HepG2 (cell line): Measurements from ENCODE around the gene AIF1. TPM values are rescaled to one million over a fixed set of nuclear protein-coding genes. Genes with fewer than 3 reads are reported as not detected.

Source experiments
- ELF1 ChIP-seq: sonication (generic); formaldehyde crosslinking; IDR thresholded peaks from 2 replicates; pipeline ENCODE4 v1.4.0; 2020; ENCODE audit warnings: missing genetic modification reagents
- GPN1 ChIP-seq: sonication (generic); formaldehyde crosslinking; IDR thresholded peaks from 2 replicates; pipeline ENCODE4 v1.5.1; 2020; ENCODE audit warnings: missing genetic modification reagents, borderline replicate concordance
- JUNB ChIP-seq: sonication (generic); formaldehyde crosslinking; IDR thresholded peaks from 2 replicates; pipeline ENCODE4 v1.8.0; 2022; ENCODE audit warnings: missing genetic modification reagents, mild to moderate bottlenecking, borderline replicate concordance
- KAT2B ChIP-seq: fragments of 150-350 bp; IDR thresholded peaks from 2 replicates; pipeline ENCODE4 v1.6.1; 2014; ENCODE audit warnings: low read depth, low read length, borderline replicate concordance
- KDM5B ChIP-seq: sonication (generic); formaldehyde crosslinking; IDR thresholded peaks from 2 replicates; pipeline ENCODE4 v1.4.0; 2020; ENCODE audit warnings: missing genetic modification reagents, mild to moderate bottlenecking, borderline replicate concordance
- RELA ChIP-seq: sonication (generic); formaldehyde crosslinking; IDR thresholded peaks from 2 replicates; pipeline ENCODE4 v1.4.0; 2020; ENCODE audit warnings: missing genetic modification reagents
- REXO4 ChIP-seq: sonication (generic); formaldehyde crosslinking; IDR thresholded peaks from 2 replicates; pipeline ENCODE4 v1.8.0; 2022; ENCODE audit warnings: missing genetic modification reagents, mild to moderate bottlenecking, borderline replicate concordance
- RXRB ChIP-seq: IDR thresholded peaks from 2 replicates; pipeline ENCODE4 v1.6.1; 2016; ENCODE audit warnings: borderline replicate concordance, missing genetic modification reagents, missing compliant biosample characterization
- TAF15 ChIP-seq: fragments of 200-400 bp; formaldehyde crosslinking; IDR thresholded peaks from one replicate; pipeline ENCODE4 v1.6.1; 2018; ENCODE audit warnings: mild to moderate bottlenecking, low read depth, low read length; ENCODE audit not compliant: poor library complexity, severe bottlenecking
- TFDP2 ChIP-seq: sonication (generic); formaldehyde crosslinking; IDR thresholded peaks from 2 replicates; pipeline ENCODE4 v1.4.0; 2020; ENCODE audit warnings: missing genetic modification reagents
- ZIK1 ChIP-seq: sonication (generic); formaldehyde crosslinking; IDR thresholded peaks from 2 replicates; pipeline ENCODE4 v1.5.0; 2020; ENCODE audit warnings: mild to moderate bottlenecking, low read depth, missing genetic modification reagents, borderline replicate concordance
- ZMYM3 ChIP-seq: sonication (generic); formaldehyde crosslinking; IDR thresholded peaks from 2 replicates; pipeline ENCODE4 v1.5.1; 2020; ENCODE audit warnings: mild to moderate bottlenecking, missing genetic modification reagents
- ZNF160 ChIP-seq: sonication (generic); formaldehyde crosslinking; IDR thresholded peaks from 2 replicates; pipeline ENCODE4 v1.8.0; 2022; ENCODE audit warnings: mild to moderate bottlenecking, inconsistent platforms, missing genetic modification reagents
- ZNF318 ChIP-seq: sonication (generic); formaldehyde crosslinking; IDR thresholded peaks from 2 replicates; pipeline ENCODE4 v1.4.0; 2020; ENCODE audit warnings: mild to moderate bottlenecking, missing genetic modification reagents
- ZNF451 ChIP-seq: sonication (generic); formaldehyde crosslinking; IDR thresholded peaks from 2 replicates; pipeline ENCODE4 v1.5.0; 2020; ENCODE audit warnings: mild to moderate bottlenecking, missing genetic modification reagents
- ZNF615 ChIP-seq: sonication (generic); formaldehyde crosslinking; IDR thresholded peaks from 2 replicates; pipeline ENCODE4 v1.5.0; 2020; ENCODE audit warnings: mild to moderate bottlenecking, missing genetic modification reagents, borderline replicate concordance
- polyA plus RNA-seq, 8 experiments: library from polyadenylated mRNA; depleted of rRNA in 3 of 8; stranded (reverse) in 7 of 8; unstranded in 1 of 8; fragments of >200 nt; fragmentation: Illumina TruSeq in 4 of 8; extraction: Trizol in 4 of 8; gene quantifications; 2 replicates each; pipeline versions ENCODE4 v1.2.1 to v1.2.3, GENCODE V29; 2011 to 2016; ENCODE audit warnings: low read depth in 4 of 8, missing spikeins in 1 of 8, mixed read lengths in 1 of 8; ENCODE audit not compliant: insufficient read depth in 1 of 8
- total RNA-seq, 5 experiments: library from RNA; depleted of rRNA; stranded (reverse); fragments of >200 nt; fragmentation: Illumina TruSeq; extraction: Trizol; gene quantifications; 2 replicates each; pipeline ENCODE4 v1.2.3, GENCODE V29; 2016; ENCODE audit warnings: low read depth in 1 of 5
- TF ChIP-seq, protein P1 (sequence below): sonication (generic); formaldehyde crosslinking; conservative IDR thresholded peaks from 2 replicates; pipeline ENCODE4 v1.4.0; 2020; ENCODE audit warnings: missing genetic modification reagents

AIF1 gene
- total and polyA plus RNA-seq, 2 of the 13 experiments (the other 11 are each of a cell fraction or from before 2014, with no cell fraction given): 1.5 TPM; not detected in 1

DNA sequence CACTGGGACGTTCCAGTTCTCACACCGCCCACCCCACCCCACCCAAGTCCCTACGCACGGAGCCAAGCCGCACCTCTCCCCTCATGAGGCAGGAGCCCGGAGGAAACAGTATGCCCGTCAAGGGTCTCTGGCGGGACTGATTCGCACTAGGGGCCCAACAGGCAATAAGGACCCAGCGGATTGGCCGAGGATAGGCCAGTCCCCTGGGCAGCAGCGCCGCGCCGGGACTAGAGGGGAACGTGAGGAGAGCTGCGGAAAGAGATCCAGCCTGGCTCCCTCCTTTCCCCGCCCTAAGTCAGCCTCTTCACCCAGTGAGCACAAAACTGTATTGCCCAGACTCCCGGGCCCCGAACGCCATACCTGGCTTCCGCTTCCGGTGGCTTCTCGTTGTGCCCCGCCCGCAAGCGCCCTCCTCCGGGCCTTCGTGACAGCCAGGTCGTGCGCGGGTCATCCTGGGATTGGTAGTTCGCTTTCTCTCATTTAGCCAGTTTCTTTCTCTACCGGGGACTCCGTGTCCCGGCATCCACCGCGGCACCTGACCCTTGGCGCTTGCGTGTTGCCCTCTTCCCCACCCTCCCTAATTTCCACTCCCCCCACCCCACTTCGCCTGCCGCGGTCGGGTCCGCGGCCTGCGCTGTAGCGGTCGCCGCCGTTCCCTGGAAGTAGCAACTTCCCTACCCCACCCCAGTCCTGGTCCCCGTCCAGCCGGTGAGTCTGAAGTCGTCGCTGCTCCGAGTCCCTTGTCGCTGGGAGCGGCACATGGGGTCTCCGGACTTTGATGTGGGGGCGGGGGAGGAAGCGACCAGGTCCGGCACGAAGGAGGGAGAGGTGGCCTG lies 50.7 kb downstream of the AIF1 start, which contains the start of gene CSNK2B (continued):
- no peak for TF ChIP-seq JUNB (CRISPR knock-in tag)
- TF ChIP-seq ZNF615 (CRISPR knock-in tag): no peak
- TF ChIP-seq, protein P1, sequence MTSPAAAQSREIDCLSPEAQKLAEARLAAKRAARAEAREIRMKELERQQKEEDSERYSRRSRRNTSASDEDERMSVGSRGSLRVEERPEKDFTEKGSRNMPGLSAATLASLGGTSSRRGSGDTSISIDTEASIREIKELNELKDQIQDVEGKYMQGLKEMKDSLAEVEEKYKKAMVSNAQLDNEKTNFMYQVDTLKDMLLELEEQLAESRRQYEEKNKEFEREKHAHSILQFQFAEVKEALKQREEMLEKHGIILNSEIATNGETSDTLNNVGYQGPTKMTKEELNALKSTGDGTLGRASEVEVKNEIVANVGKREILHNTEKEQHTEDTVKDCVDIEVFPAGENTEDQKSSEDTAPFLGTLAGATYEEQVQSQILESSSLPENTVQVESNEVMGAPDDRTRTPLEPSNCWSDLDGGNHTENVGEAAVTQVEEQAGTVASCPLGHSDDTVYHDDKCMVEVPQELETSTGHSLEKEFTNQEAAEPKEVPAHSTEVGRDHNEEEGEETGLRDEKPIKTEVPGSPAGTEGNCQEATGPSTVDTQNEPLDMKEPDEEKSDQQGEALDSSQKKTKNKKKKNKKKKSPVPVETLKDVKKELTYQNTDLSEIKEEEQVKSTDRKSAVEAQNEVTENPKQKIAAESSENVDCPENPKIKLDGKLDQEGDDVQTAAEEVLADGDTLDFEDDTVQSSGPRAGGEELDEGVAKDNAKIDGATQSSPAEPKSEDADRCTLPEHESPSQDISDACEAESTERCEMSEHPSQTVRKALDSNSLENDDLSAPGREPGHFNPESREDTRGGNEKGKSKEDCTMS (CRISPR knock-in tag): no peak; the same call in 1 of the 2 replicates
- no peak for TF ChIP-seq RXRB
- TF ChIP-seq ZNF160 (CRISPR knock-in tag): no peak; the same call in 1 of the 2 replicates
- no peak for TF ChIP-seq REXO4 (CRISPR knock-in tag)
- no peak for TF ChIP-seq ZNF318 (CRISPR knock-in tag)
- TF ChIP-seq GPN1 (CRISPR knock-in tag): peak; percentile 77; the same call in 1 of the 2 replicates
- TF ChIP-seq ELF1: peak; percentile 93
- no peak for TF ChIP-seq ZIK1 (CRISPR knock-in tag)
- peak; percentile 84 for TF ChIP-seq TAF15
- no peak for TF ChIP-seq RELA (CRISPR knock-in tag)
- peak; percentile 79 for TF ChIP-seq TFDP2
- peak; percentile 79; the same call in 1 of the 2 replicates for TF ChIP-seq KDM5B
- TF ChIP-seq ZMYM3 (CRISPR knock-in tag): no peak
- no peak for TF ChIP-seq KAT2B
- TF ChIP-seq ZNF451 (CRISPR knock-in tag): peak; percentile 50; the same call in 1 of the 2 replicates
